OCI-LY1 (cell line): ENCODE measurements around the gene MYO5B.

Experiments used
- H2AFZ ChIP-seq: fragments of 200-600 bp; sonication (generic), shearing (Covaris generic); 2 replicates; pipeline ENCODE4 v1.6.0; 2014; ENCODE audit warnings: antibody characterized with exemption, mild to moderate bottlenecking, low read length
- H3F3A ChIP-seq: fragments of 200-600 bp; sonication (generic), shearing (Covaris generic); 2 replicates; pipeline ENCODE4 v1.6.0; 2014; ENCODE audit warnings: mild to moderate bottlenecking, antibody characterized with exemption, low read length, moderate library complexity; ENCODE audit not compliant: insufficient read depth
- H3K27ac ChIP-seq: fragments of 200-600 bp; sonication (generic); 2 replicates; pipeline ENCODE4 v1.5.1; 2014; ENCODE audit warnings: low read length, mixed run types, mild to moderate bottlenecking, low read depth; ENCODE audit not compliant: poor library complexity, severe bottlenecking
- H3K27me3 ChIP-seq: fragments of 200-600 bp; sonication (generic); 2 replicates; pipeline ENCODE4 v1.6.0; 2014; ENCODE audit warnings: antibody characterized with exemption, mild to moderate bottlenecking, low read length, moderate library complexity; ENCODE audit not compliant: insufficient read depth
- H3K36me3 ChIP-seq: fragments of 200-600 bp; sonication (generic); 2 replicates; pipeline ENCODE4 v1.6.1; 2014; ENCODE audit warnings: mild to moderate bottlenecking, antibody characterized with exemption, low read length, moderate library complexity, mixed read lengths; ENCODE audit not compliant: insufficient read depth
- H3K4me1 ChIP-seq: fragments of 200-600 bp; sonication (generic); 2 replicates; pipeline ENCODE4 v1.5.1; 2014; ENCODE audit warnings: mild to moderate bottlenecking, low read length, moderate library complexity; ENCODE audit not compliant: insufficient read depth, severe bottlenecking
- H3K4me2 ChIP-seq: fragments of 200-600 bp; sonication (generic), shearing (Covaris generic); 2 replicates; pipeline ENCODE4 v1.6.1; 2014; ENCODE audit warnings: low read length
- H3K4me3 ChIP-seq: fragments of 200-600 bp; sonication (generic); 2 replicates; pipeline ENCODE4 v1.5.1; 2014; ENCODE audit warnings: low read length, low read depth, mild to moderate bottlenecking, mixed read lengths; ENCODE audit not compliant: poor library complexity, severe bottlenecking
- H3K79me2 ChIP-seq: fragments of 200-600 bp; shearing (Covaris generic); 2 replicates; pipeline ENCODE4 v1.6.1; 2016; ENCODE audit warnings: mixed run types, low read length, mixed read lengths; ENCODE audit not compliant: insufficient read depth
- H3K9ac ChIP-seq: fragments of 200-600 bp; sonication (generic), shearing (Covaris generic); 2 replicates; pipeline ENCODE4 v1.6.1; 2014; ENCODE audit warnings: mild to moderate bottlenecking, low read length, mixed read lengths
- H3K9me2 ChIP-seq: fragments of 200-600 bp; sonication (generic), shearing (Covaris generic); 2 replicates; pipeline ENCODE4 v1.6.1; 2014; ENCODE audit warnings: low read depth, mild to moderate bottlenecking, low read length, mixed read lengths
- H3K9me3 ChIP-seq: fragments of 200-600 bp; shearing (Covaris generic); 2 replicates; pipeline ENCODE4 v1.6.1; 2014; ENCODE audit warnings: low read length, mixed read lengths
- H4K20me1 ChIP-seq: fragments of 200-600 bp; sonication (generic), shearing (Covaris generic); 2 replicates; pipeline ENCODE4 v1.6.0; 2016; ENCODE audit warnings: mild to moderate bottlenecking, low read length; ENCODE audit not compliant: insufficient read depth
- CTCF ChIP-seq: fragments of 200-600 bp; sonication (generic), shearing (Covaris generic); IDR thresholded peaks from 2 replicates; pipeline ENCODE4 v1.5.1; 2017; ENCODE audit warnings: mild to moderate bottlenecking, antibody characterized with exemption, low read length, moderate library complexity, mixed read lengths
- EZH2 ChIP-seq: fragments of 200-600 bp; sonication (generic), shearing (Covaris generic); IDR thresholded peaks from 2 replicates; pipeline ENCODE4 v1.8.0; 2017; ENCODE audit warnings: borderline replicate concordance, mixed run types, mild to moderate bottlenecking, antibody characterized with exemption, low read length, moderate library complexity, mixed read lengths

MYO5B gene

GRCh38 chr18:49913221-49913620 lies 281.7 kb downstream of the MYO5B start:
- Histone ChIP-seq H3F3A (no peaks in the 10 kb centered on the region), H3K79me2 (no peaks in the 10 kb centered on the region), H3K36me3 (no peaks in the 10 kb centered on the region), H3K27me3 (peaks cover 7% of the 10 kb centered on the region; the same call in 1 of the 2 replicates), H3K9ac (no peak overlapping the region), H3K9me2 (no peaks in the 10 kb centered on the region), H2AFZ (no peak overlapping the region), H3K4me1 (no peaks in the 10 kb centered on the region), H3K9me3 (no peaks in the 10 kb centered on the region), H4K20me1 (no peaks in the 10 kb centered on the region), H3K27ac (no peak overlapping the region), H3K4me3 (no peak overlapping the region), H3K4me2 (no peak overlapping the region)
- no peak for TF ChIP-seq EZH2
- no peak for TF ChIP-seq CTCF

- no peak overlapping the region for H3K27ac ChIP-seq
- H3K9me3 ChIP-seq, result no peaks in the 10 kb centered on the region
- H3F3A ChIP-seq, result no peaks in the 10 kb centered on the region
- no peak overlapping the region for H2AFZ ChIP-seq
- no peak for TF ChIP-seq EZH2
- H3K4me3 ChIP-seq, result no peak overlapping the region
- peaks cover 4% of the 10 kb centered on the region; the same call in 1 of the 2 replicates for H3K27me3 ChIP-seq
- no peaks in the 10 kb centered on the region for H3K9me2 ChIP-seq
- H4K20me1 ChIP-seq, result no peaks in the 10 kb centered on the region
- H3K36me3 ChIP-seq, result no peaks in the 10 kb centered on the region
- no peaks in the 10 kb centered on the region for H3K4me1 ChIP-seq
- H3K4me2 ChIP-seq, result no peak overlapping the region
- H3K79me2 ChIP-seq, result no peaks in the 10 kb centered on the region
- no peak overlapping the region for H3K9ac ChIP-seq
Measured at GRCh38 chr18:49911427-49911826, 283.5 kb downstream of the MYO5B start.

GRCh38 chr18:49910986-49911385 lies 284.0 kb downstream of the MYO5B start:
- no peaks in the 10 kb centered on the region for H3K27me3 ChIP-seq
- no peaks in the 10 kb centered on the region for H3K4me1 ChIP-seq
- H3F3A ChIP-seq, result no peaks in the 10 kb centered on the region
- no peaks in the 10 kb centered on the region for H4K20me1 ChIP-seq
- no peak overlapping the region for H3K27ac ChIP-seq
- no peaks in the 10 kb centered on the region for H3K36me3 ChIP-seq
- no peak overlapping the region for H3K4me3 ChIP-seq
- no peaks in the 10 kb centered on the region for H3K79me2 ChIP-seq
- TF ChIP-seq EZH2, result no peak
- TF ChIP-seq CTCF, result no peak
- no peaks in the 10 kb centered on the region for H3K9me3 ChIP-seq
- H3K9me2 ChIP-seq, result no peaks in the 10 kb centered on the region
- no peak overlapping the region for H3K9ac ChIP-seq
- H2AFZ ChIP-seq, result no peak overlapping the region
- no peak overlapping the region for H3K4me2 ChIP-seq

GRCh38 chr18:49910019-49910418 lies 284.9 kb downstream of the MYO5B start:
- H3K36me3 ChIP-seq, result no peaks in the 10 kb centered on the region
- no peak overlapping the region for H3K4me2 ChIP-seq
- H3K4me1 ChIP-seq, result no peaks in the 10 kb centered on the region
- H3K9me2 ChIP-seq, result no peaks in the 10 kb centered on the region
- H3K79me2 ChIP-seq, result no peaks in the 10 kb centered on the region
- no peaks in the 10 kb centered on the region for H4K20me1 ChIP-seq
- H3K27ac ChIP-seq, result no peak overlapping the region
- H3F3A ChIP-seq, result no peaks in the 10 kb centered on the region
- H3K27me3 ChIP-seq, result no peaks in the 10 kb centered on the region
- H3K9ac ChIP-seq, result no peak overlapping the region
- H2AFZ ChIP-seq, result no peak overlapping the region
- TF ChIP-seq CTCF (no peak), EZH2 (no peak)
- no peak overlapping the region for H3K4me3 ChIP-seq
- H3K9me3 ChIP-seq, result no peaks in the 10 kb centered on the region
